ENCODE measurements around the gene MLXIP.

GRCh38 chr12:122161682-122162081 lies 83.1 kb downstream of the MLXIP start:
- TF ChIP-seq KLF9 (tag by site-specific recombination; IDR thresholded peaks at IDR 0.05; ENCODE audit: low read depth) (no peak), GLIS1 (tag by site-specific recombination; IDR thresholded peaks at IDR 0.05) (no peak), KLF16 (tag by site-specific recombination; IDR thresholded peaks at IDR 0.05) (no peak), ZNF830 (tag by site-specific recombination; IDR thresholded peaks at IDR 0.05; ENCODE audit: low read depth) (no peak), TCF7L2 (IDR thresholded peaks at IDR 0.05; ENCODE audit: borderline replicate concordance, low read depth, low read length) (no peak)

Measured in HEK293 (cell line).